ENCODE results near the gene ADAMTS3.
"Not testable (repeated sequence)": the region's sequence is repeated elsewhere in the genome, so short reads cannot be mapped to it uniquely, and the experiment has no call there.

The ADAMTS3 gene

GRCh38 chr4:72467633-72468032 is 101.4 kb downstream of the ADAMTS3 start:
- DNase-seq = no peak

GRCh38 chr4:72463724-72464123 is 105.3 kb downstream of the ADAMTS3 start:
- DNase-seq = no peak

- no peak for DNase-seq
Measured at GRCh38 chr4:72457158-72457557, 111.9 kb downstream of the ADAMTS3 start.

- no peak for DNase-seq
Measured at GRCh38 chr4:72451349-72451748, 117.7 kb downstream of the ADAMTS3 start.

- no peak for DNase-seq
Measured at GRCh38 chr4:72449705-72450104, 119.3 kb downstream of the ADAMTS3 start.

GRCh38 chr4:72448231-72448630 is 120.8 kb downstream of the ADAMTS3 start:
- DNase-seq = no peak

GRCh38 chr4:72446353-72447055 is 122.5 kb downstream of the ADAMTS3 start:
- no peak for DNase-seq

GRCh38 chr4:72444092-72444491 is 124.9 kb downstream of the ADAMTS3 start:
- DNase-seq = no peak

GRCh38 chr4:72442715-72443114 is 126.3 kb downstream of the ADAMTS3 start:
- DNase-seq = no peak

- no peak for DNase-seq
Measured at GRCh38 chr4:72442147-72442546, 126.9 kb downstream of the ADAMTS3 start.

GRCh38 chr4:72440386-72440785 is 128.6 kb downstream of the ADAMTS3 start:
- DNase-seq = no peak

GRCh38 chr4:72432975-72433374 is 136.0 kb downstream of the ADAMTS3 start:
- no peak for DNase-seq

GRCh38 chr4:72432282-72432681 is 136.7 kb downstream of the ADAMTS3 start:
- DNase-seq = no peak

- DNase-seq = no peak
Measured at GRCh38 chr4:72430988-72431387, 138.0 kb downstream of the ADAMTS3 start.

GRCh38 chr4:72430050-72430449 is 139.0 kb downstream of the ADAMTS3 start:
- DNase-seq = no peak

- DNase-seq = no peak
Measured at GRCh38 chr4:72429397-72429889, 139.6 kb downstream of the ADAMTS3 start.

- no peak for DNase-seq
Measured at GRCh38 chr4:72427057-72427456, 142.0 kb downstream of the ADAMTS3 start.

GRCh38 chr4:72425908-72426307 is 143.1 kb downstream of the ADAMTS3 start:
- not testable (repeated sequence) for DNase-seq

- no peak for DNase-seq
Measured at GRCh38 chr4:72424006-72424405, 145.0 kb downstream of the ADAMTS3 start.

- no peak for DNase-seq
Measured at GRCh38 chr4:72422416-72422815, 146.6 kb downstream of the ADAMTS3 start.

- peak; percentile 6 for DNase-seq
Measured at GRCh38 chr4:72418458-72418857, 150.6 kb downstream of the ADAMTS3 start.

- DNase-seq = no peak
Measured at GRCh38 chr4:72410158-72410557, 158.9 kb downstream of the ADAMTS3 start.

- no peak for DNase-seq
Measured at GRCh38 chr4:72408568-72408967, 160.5 kb downstream of the ADAMTS3 start.

- DNase-seq = no peak
Measured at GRCh38 chr4:72405417-72405816, 163.6 kb downstream of the ADAMTS3 start.

- no peak for DNase-seq
Measured at GRCh38 chr4:72397314-72397713, 171.7 kb downstream of the ADAMTS3 start.
